Stomach (tissue), 9 donors: Measurements from ENCODE around the gene KPNA4. TPM values are rescaled to one million over a fixed set of nuclear protein-coding genes. Genes with fewer than 3 reads are reported as not detected.
A peak's percentile ranks its signal among the peaks of the same experiment; 100 is the strongest.

Experiments used
- DNase-seq, 2 donors: peaks; one replicate each; pipeline versions ENCODE4 v3.0.0 to v3.0.0-alpha.2; 2013 to 2019
- H3K27ac ChIP-seq, 5 donors: fragments of 200-600 bp in 4 of 5; sonication (generic) in 4 of 5; one replicate each; pipeline ENCODE4 v1.5.1; 2013 to 2019; ENCODE audit warnings: mild to moderate bottlenecking in 1 of 5, moderate library complexity in 1 of 5
- H3K27me3 ChIP-seq, 3 donors: fragments of 200-600 bp; sonication (generic); one replicate each; pipeline ENCODE4 v1.5.1; 2017 to 2019; ENCODE audit warnings: mixed run types in 1 of 3
- H3K36me3 ChIP-seq, 4 donors: fragments of 200-600 bp; sonication (generic); 1 replicate in 3 of 4; 2 replicates in 1 of 4; pipeline ENCODE4 v1.5.1; 2016 to 2019
- H3K4me1 ChIP-seq, 4 donors: fragments of 200-600 bp; sonication (generic); one replicate each; pipeline ENCODE4 v1.5.1; 2016 to 2019
- H3K4me3 ChIP-seq, 4 donors: fragments of 200-600 bp; sonication (generic) in 3 of 4; one replicate each; pipeline ENCODE4 v1.5.1; 2016 to 2019; ENCODE audit warnings: mild to moderate bottlenecking in 1 of 4
- H3K9me3 ChIP-seq, 4 donors: fragments of 200-600 bp; sonication (generic); one replicate each; pipeline ENCODE4 v1.5.1; 2016 to 2019
- CTCF ChIP-seq, 7 experiments: fragments of 450-650 bp in 4 of 7; fragments of 200-600 bp in 3 of 7; sonication (generic) in 3 of 7; IDR thresholded peaks; one replicate each; pipeline ENCODE4 v1.5.1; 2016 to 2019; ENCODE audit warnings: antibody characterized with exemption in 7 of 7, control low read depth in 2 of 7, mild to moderate bottlenecking in 1 of 7
- EP300 ChIP-seq: sonication (generic); formaldehyde crosslinking; IDR thresholded peaks from one replicate; pipeline ENCODE4 v1.6.1; 2017; ENCODE audit warnings: antibody characterized with exemption
- POLR2A ChIP-seq, 4 donors: fragments of 450-650 bp; IDR thresholded peaks; one replicate each; pipeline ENCODE4 v1.6.1; 2016; ENCODE audit warnings: antibody characterized with exemption in 4 of 4, control low read depth in 2 of 4, mild to moderate bottlenecking in 1 of 4, moderate library complexity in 1 of 4
- POLR2AphosphoS5 ChIP-seq, 3 donors: sonication (generic); formaldehyde crosslinking; IDR thresholded peaks; one replicate each; pipeline ENCODE4 v1.6.1; 2016; ENCODE audit warnings: antibody characterized with exemption in 3 of 3
- whole genome bisulfite sequencing, 5 donors: extraction: QIAGEN DNeasy Blood & Tissue Kit in 3 of 5; methylation state at CpG; one replicate each; pipeline versions ENCODE4 v1.1.5 to v1.1.7; 2013 to 2018; 5-methylcytosine and 5-hydroxymethylcytosine counted together
- intact Hi-C: fragments of 100-400 bp; cut with DNase I; formaldehyde crosslinking; loops from one replicate; pipeline ENCODE4 v1.15.1; 2023; ENCODE audit warnings: low total_unique reads
- polyA plus RNA-seq, 3 donors: library from polyadenylated mRNA; stranded (reverse); fragments of 200-250 nt; gene quantifications; one replicate each; pipeline ENCODE4 v1.2.3, GENCODE V29; 2013
- total RNA-seq, 5 donors: library from RNA; depleted of rRNA; stranded (reverse); fragments of >200 nt; gene quantifications; one replicate each; pipeline versions ENCODE4 v1.1.0 to v1.2.3, GENCODE V29; 2014 to 2016
- donor health status: healthy with polysubstance abuse.
- donor health status: Bipolar disorder and iron deficiency.
- donor health status: healthy.

The KPNA4 gene
- total and polyA plus RNA-seq, 8 donors: 3.8 to 41.7 (median 16.1) TPM

GRCh38 chr3:160569894-160570652 lies 4.7 kb upstream of the KPNA4 start:
- intact Hi-C loops: no loop called here
- 55 to 66% (median 60%) methylated on average over 4 of the region's 4 CpGs for WGBS, 5 donors

GRCh38 chr3:160568989-160569388 lies 3.6 kb upstream of the KPNA4 start:
- peaks cover 4 to 16% (median 10%) of the 10 kb centered on the region in 4 donors for H3K4me1 ChIP-seq
- TF ChIP-seq EP300 (no peak), POLR2A (IDR thresholded peaks at IDR 0.05) (no peak), POLR2AphosphoS5 (IDR thresholded peaks at IDR 0.05) (no peak)
- H3K27me3 ChIP-seq: no peaks in the 10 kb centered on the region
- no peak for DNase-seq
- H3K36me3 ChIP-seq: peaks cover 0 to 12% (median 0%) of the 10 kb centered on the region in 4 donors
- no peaks in the 10 kb centered on the region for H3K9me3 ChIP-seq
- no peak overlapping the region for H3K27ac ChIP-seq
- no peak overlapping the region for H3K4me3 ChIP-seq
- intact Hi-C loops: no loop called here
- 85 to 97% (median 88%) methylated on average over 6 to 10 of the region's 10 CpGs for WGBS, 5 donors

More at GRCh38 chr3:160569894-160570652, 4.7 kb upstream of the KPNA4 start:
- Histone ChIP-seq H3K36me3 (peaks cover 0 to 12% (median 0%) of the 10 kb centered on the region in 4 donors), H3K4me3 (no peak overlapping the region), H3K27me3 (no peaks in the 10 kb centered on the region), H3K9me3 (no peaks in the 10 kb centered on the region), H3K27ac (no peak overlapping the region), H3K4me1 (peaks cover 0 to 11% (median 7%) of the 10 kb centered on the region in 4 donors)
- DNase-seq: no peak
- TF ChIP-seq POLR2AphosphoS5 (IDR thresholded peaks at IDR 0.05) (no peak), CTCF (IDR thresholded peaks at IDR 0.05) (no peak), POLR2A (IDR thresholded peaks at IDR 0.05) (no peak), EP300 (no peak)

DNA sequence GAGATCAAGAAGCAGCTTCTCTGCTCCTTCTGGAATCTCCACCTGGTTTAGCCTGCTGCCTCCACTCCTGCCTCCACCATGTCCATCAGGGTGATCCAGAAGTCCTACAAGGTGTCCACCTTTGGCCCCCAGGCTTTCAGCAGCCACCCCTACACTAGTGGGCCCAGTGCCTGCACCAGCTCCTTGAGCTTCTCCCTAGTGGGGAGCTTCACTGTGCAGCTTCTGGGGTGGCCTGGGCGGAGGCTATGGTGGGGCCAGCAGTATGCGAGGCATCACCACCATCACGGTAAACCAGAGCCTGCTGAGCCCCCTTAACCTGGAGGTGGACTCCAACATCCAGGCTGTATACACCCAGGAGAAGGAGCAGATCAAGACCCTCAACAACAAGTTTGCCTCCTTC lies 2.4 kb upstream of the KPNA4 start:
- no peaks in the 10 kb centered on the region for H3K27me3 ChIP-seq

GRCh38 chr3:160566499-160566898 lies 1.1 kb upstream of the KPNA4 start:
- DNase-seq: no peak
- TF ChIP-seq CTCF (IDR thresholded peaks at IDR 0.05) (no peak), POLR2A (IDR thresholded peaks at IDR 0.05) (no peak), EP300 (no peak), POLR2AphosphoS5 (IDR thresholded peaks at IDR 0.05) (no peak)
- intact Hi-C loops: no loop called here
- Histone ChIP-seq H3K9me3 (no peaks in the 10 kb centered on the region), H3K36me3 (peaks cover 0 to 12% (median 0%) of the 10 kb centered on the region in 4 donors), H3K27me3 (no peaks in the 10 kb centered on the region), H3K4me1 (peaks cover 15 to 41% (median 34%) of the 10 kb centered on the region in 4 donors), H3K27ac (peak overlapping the region in 4 of 5 donors; percentile 98 to 100 (median 99)), H3K4me3 (peak overlapping the region; percentile 79 to 85 (median 80))
- WGBS, 5 donors: 10 to 22% (median 15%) methylated on average over 10 of the region's 10 CpGs

More for the DNA sequence above, 2.4 kb upstream of the KPNA4 start:
- peaks cover 11 to 28% (median 22%) of the 10 kb centered on the region in 4 donors for H3K4me1 ChIP-seq
- no peaks in the 10 kb centered on the region for H3K9me3 ChIP-seq
- 98 to 100% (median 100%) methylated on average over 3 of the region's 3 CpGs for WGBS, 5 donors
- H3K27ac ChIP-seq: no peak overlapping the region
- H3K36me3 ChIP-seq: peaks cover 0 to 12% (median 0%) of the 10 kb centered on the region in 4 donors
- intact Hi-C loops: no loop called here
- DNase-seq: no peak
- no peak overlapping the region for H3K4me3 ChIP-seq
- no peak for TF ChIP-seq EP300
- TF ChIP-seq POLR2A (IDR thresholded peaks at IDR 0.05): no peak
- no peak for TF ChIP-seq POLR2AphosphoS5 (IDR thresholded peaks at IDR 0.05)
- no peak for TF ChIP-seq CTCF (IDR thresholded peaks at IDR 0.05)
